ENCODE results near the gene ENTREP1. TPM values are rescaled to one million over a fixed set of nuclear protein-coding genes. Genes with fewer than 3 reads are reported as not detected.

Gene ENTREP1, protein sequence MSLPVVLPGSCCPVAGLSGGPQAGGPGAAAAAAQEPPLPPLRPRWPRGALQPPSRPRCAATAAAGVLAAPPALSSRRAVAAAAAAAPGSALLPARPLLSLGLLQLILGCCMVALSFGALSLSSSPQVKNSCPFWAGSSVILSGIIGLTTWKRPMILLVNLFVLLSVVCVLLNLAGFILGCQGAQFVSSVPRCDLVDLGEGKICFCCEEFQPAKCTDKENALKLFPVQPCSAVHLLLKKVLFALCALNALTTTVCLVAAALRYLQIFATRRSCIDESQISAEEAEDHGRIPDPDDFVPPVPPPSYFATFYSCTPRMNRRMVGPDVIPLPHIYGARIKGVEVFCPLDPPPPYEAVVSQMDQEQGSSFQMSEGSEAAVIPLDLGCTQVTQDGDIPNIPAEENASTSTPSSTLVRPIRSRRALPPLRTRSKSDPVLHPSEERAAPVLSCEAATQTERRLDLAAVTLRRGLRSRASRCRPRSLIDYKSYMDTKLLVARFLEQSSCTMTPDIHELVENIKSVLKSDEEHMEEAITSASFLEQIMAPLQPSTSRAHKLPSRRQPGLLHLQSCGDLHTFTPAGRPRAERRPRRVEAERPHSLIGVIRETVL
- total RNA-seq = 10 to 100 TPM; 28.5 to 49.2 (median 38.2) TPM

GRCh38 chr9:69324549-69325401, at the start of gene ENTREP1:
ENTREP1 (plus strand) TSS chr9:69325215; CDS start chr9:69325310, 95 bp downstream.
- 5% methylated on average over 16 to 33 of the region's 81 CpGs for WGBS, 2 donors

DNA sequence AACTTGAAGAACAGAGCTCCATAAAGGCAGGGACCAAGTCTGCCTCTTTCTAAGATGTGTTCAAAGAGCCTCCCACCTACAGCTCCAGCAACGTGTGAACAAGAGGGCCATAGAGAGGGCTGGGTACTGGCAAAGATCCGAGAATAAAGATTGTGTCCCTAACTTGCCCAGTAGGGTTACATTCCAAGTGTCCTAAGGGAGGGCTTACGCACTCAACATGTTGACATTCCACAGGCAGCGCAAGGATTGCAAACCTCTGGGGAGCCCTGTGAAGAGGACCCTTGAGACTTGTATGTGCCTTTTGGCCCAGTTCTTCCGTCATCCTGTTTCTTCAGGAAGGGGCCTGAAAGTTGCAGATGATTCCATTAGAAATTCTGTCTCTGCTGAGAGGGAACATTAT, 48.2 kb upstream of the ENTREP1 start:
- Histone ChIP-seq H3K4me1 (peaks cover 0 to 3% (median 0%) of the 10 kb centered on the region in 4 donors), H3K27me3 (no peaks in the 10 kb centered on the region), H3K9me3 (peaks cover 0 to 3% (median 0%) of the 10 kb centered on the region in 4 donors), H3K36me3 (no peaks in the 10 kb centered on the region), H3K27ac (peak overlapping the region in 1 of 4 donors; percentile 42), H3K4me3 (no peak overlapping the region)
- TF ChIP-seq, protein P1, sequence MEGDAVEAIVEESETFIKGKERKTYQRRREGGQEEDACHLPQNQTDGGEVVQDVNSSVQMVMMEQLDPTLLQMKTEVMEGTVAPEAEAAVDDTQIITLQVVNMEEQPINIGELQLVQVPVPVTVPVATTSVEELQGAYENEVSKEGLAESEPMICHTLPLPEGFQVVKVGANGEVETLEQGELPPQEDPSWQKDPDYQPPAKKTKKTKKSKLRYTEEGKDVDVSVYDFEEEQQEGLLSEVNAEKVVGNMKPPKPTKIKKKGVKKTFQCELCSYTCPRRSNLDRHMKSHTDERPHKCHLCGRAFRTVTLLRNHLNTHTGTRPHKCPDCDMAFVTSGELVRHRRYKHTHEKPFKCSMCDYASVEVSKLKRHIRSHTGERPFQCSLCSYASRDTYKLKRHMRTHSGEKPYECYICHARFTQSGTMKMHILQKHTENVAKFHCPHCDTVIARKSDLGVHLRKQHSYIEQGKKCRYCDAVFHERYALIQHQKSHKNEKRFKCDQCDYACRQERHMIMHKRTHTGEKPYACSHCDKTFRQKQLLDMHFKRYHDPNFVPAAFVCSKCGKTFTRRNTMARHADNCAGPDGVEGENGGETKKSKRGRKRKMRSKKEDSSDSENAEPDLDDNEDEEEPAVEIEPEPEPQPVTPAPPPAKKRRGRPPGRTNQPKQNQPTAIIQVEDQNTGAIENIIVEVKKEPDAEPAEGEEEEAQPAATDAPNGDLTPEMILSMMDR (IDR thresholded peaks at IDR 0.05) = peak in 1 of 6 experiments; percentile 50
- TF ChIP-seq POLR2AphosphoS5 (IDR thresholded peaks at IDR 0.05) = peak; percentile 80 to 81
- TF ChIP-seq POLR2A (IDR thresholded peaks at IDR 0.05) = no peak
- TF ChIP-seq EP300 (IDR thresholded peaks at IDR 0.05) = peak in 2 of 4 donors; percentile 67 to 97
- WGBS, 2 donors = 75 to 76% methylated on average over 5 of the region's 5 CpGs
- ATAC-seq (ENCODE audit: low FRiP score in 2 of 2) (peak; percentile 72 to 94), DNase-seq (peak in 1 of 2 donors; percentile 84)

More at GRCh38 chr9:69324549-69325401, at the start of gene ENTREP1:
- DNase-seq (peak; percentile 76 to 93), ATAC-seq (ENCODE audit: low FRiP score in 2 of 2) (peak; percentile 91 to 94)
- Histone ChIP-seq H3K36me3 (no peaks in the 10 kb centered on the region), H3K4me1 (peaks cover 0 to 20% (median 8%) of the 10 kb centered on the region in 4 donors), H3K9me3 (no peaks in the 10 kb centered on the region), H3K27ac (peak within 1 kb of the TSS; percentile 75 to 82 (median 78)), H3K4me3 (peak within 1 kb of the TSS; percentile 52 to 69 (median 64)), H3K27me3 (no peaks in the 10 kb centered on the region)
- no peak for TF ChIP-seq EP300 (IDR thresholded peaks at IDR 0.05)
- TF ChIP-seq, protein P1 (IDR thresholded peaks at IDR 0.05) = peak in 4 of 6 experiments; percentile 10 to 59 (median 36)
- peak in 3 of 4 donors; percentile 15 to 73 (median 66) for TF ChIP-seq POLR2A (IDR thresholded peaks at IDR 0.05)
- TF ChIP-seq POLR2AphosphoS5 (IDR thresholded peaks at IDR 0.05) = no peak

GRCh38 chr9:69279084-69279731, 45.8 kb upstream of the ENTREP1 start:
- no peak for ATAC-seq (ENCODE audit: low FRiP score in 2 of 2)
- Histone ChIP-seq H3K27me3 (no peaks in the 10 kb centered on the region), H3K4me3 (no peak overlapping the region), H3K4me1 (peaks cover 0 to 3% (median 0%) of the 10 kb centered on the region in 4 donors), H3K36me3 (no peaks in the 10 kb centered on the region), H3K27ac (no peak overlapping the region), H3K9me3 (peaks cover 0 to 3% (median 0%) of the 10 kb centered on the region in 4 donors)
- no peak for DNase-seq
- TF ChIP-seq POLR2A (IDR thresholded peaks at IDR 0.05) (no peak), EP300 (IDR thresholded peaks at IDR 0.05) (no peak), POLR2AphosphoS5 (IDR thresholded peaks at IDR 0.05) (no peak)
- TF ChIP-seq, protein P1 (IDR thresholded peaks at IDR 0.05) = no peak
- 75 to 78% methylated on average over 5 of the region's 5 CpGs for WGBS, 2 donors

- no peak for ATAC-seq (ENCODE audit: low FRiP score in 2 of 2)
- no peaks in the 10 kb centered on the region for H3K27me3 ChIP-seq
- no peak overlapping the region for H3K27ac ChIP-seq
- H3K4me3 ChIP-seq = no peak overlapping the region
- no peak for DNase-seq
- TF ChIP-seq, protein P1 (IDR thresholded peaks at IDR 0.05) = no peak
- TF ChIP-seq EP300 (IDR thresholded peaks at IDR 0.05) = no peak
- no peak for TF ChIP-seq POLR2A (IDR thresholded peaks at IDR 0.05)
- no peak for TF ChIP-seq POLR2AphosphoS5 (IDR thresholded peaks at IDR 0.05)
- WGBS, 2 donors = 26 to 54% methylated on average over 3 of the region's 3 CpGs
- H3K9me3 ChIP-seq = peaks cover 0 to 1% (median 0%) of the 10 kb centered on the region in 4 donors
- H3K36me3 ChIP-seq = no peaks in the 10 kb centered on the region
- H3K4me1 ChIP-seq = peaks cover 0 to 3% (median 0%) of the 10 kb centered on the region in 4 donors
Measured at GRCh38 chr9:69279733-69280132, 45.3 kb upstream of the ENTREP1 start.

Measured in upper lobe of left lung (tissue), 6 donors.